ENCODE data around the gene GABARAP.
A peak's percentile ranks its signal among the peaks of the same experiment; 100 is the strongest.

Gene GABARAP

GRCh38 chr17:7216242-7217112, 25.8 kb downstream of the GABARAP start:
- DNase-seq, result no peak
- Histone ChIP-seq H3K27me3 (ENCODE audit: insufficient read depth, low read depth, severe bottlenecking) (no peaks in the 10 kb centered on the region), H3K36me3 (peaks cover 11% of the 10 kb centered on the region), H3K27ac (peak overlapping the region; percentile 69), H3K9me3 (ENCODE audit: severe bottlenecking) (no peaks in the 10 kb centered on the region), H3K4me3 (ENCODE audit: low read depth, low read length) (peak overlapping the region; percentile 61)
- no peak for TF ChIP-seq CTCF (IDR thresholded peaks at IDR 0.05; ENCODE audit: low read depth, low read length)

GRCh38 chr17:7215652-7216180, 26.5 kb downstream of the GABARAP start:
- DNase-seq, result peak; percentile 28
- no peak for TF ChIP-seq CTCF (IDR thresholded peaks at IDR 0.05; ENCODE audit: low read depth, low read length)
- H3K4me3 ChIP-seq (ENCODE audit: low read depth, low read length), result peak overlapping the region; percentile 61

GRCh38 chr17:7215136-7215638, 27.1 kb downstream of the GABARAP start:
- no peak for DNase-seq
- no peaks in the 10 kb centered on the region; the same call in 1 of the 2 replicates for H3K36me3 ChIP-seq
- peak overlapping the region; percentile 53 for H3K4me3 ChIP-seq (ENCODE audit: low read depth, low read length)
- no peaks in the 10 kb centered on the region for H3K9me3 ChIP-seq (ENCODE audit: severe bottlenecking)
- TF ChIP-seq CTCF (IDR thresholded peaks at IDR 0.05; ENCODE audit: low read depth, low read length), result no peak
- H3K27me3 ChIP-seq (ENCODE audit: insufficient read depth, low read depth, severe bottlenecking), result no peaks in the 10 kb centered on the region
- peak overlapping the region; percentile 22 for H3K27ac ChIP-seq

More at GRCh38 chr17:7215652-7216180, 26.5 kb downstream of the GABARAP start:
- H3K27me3 ChIP-seq (ENCODE audit: insufficient read depth, low read depth, severe bottlenecking), result no peaks in the 10 kb centered on the region
- H3K27ac ChIP-seq, result peak overlapping the region; percentile 69
- peaks cover 3% of the 10 kb centered on the region for H3K36me3 ChIP-seq
- no peaks in the 10 kb centered on the region for H3K9me3 ChIP-seq (ENCODE audit: severe bottlenecking)

GRCh38 chr17:7214300-7215135, 27.7 kb downstream of the GABARAP start:
- peak overlapping the region; percentile 53 for H3K4me3 ChIP-seq (ENCODE audit: low read depth, low read length)
- no peaks in the 10 kb centered on the region for H3K27me3 ChIP-seq (ENCODE audit: insufficient read depth, low read depth, severe bottlenecking)

More at GRCh38 chr17:7214300-7215135, 27.7 kb downstream of the GABARAP start:
- TF ChIP-seq CTCF (IDR thresholded peaks at IDR 0.05; ENCODE audit: low read depth, low read length), result peak; percentile 79
- DNase-seq, result peak; percentile 100
- Histone ChIP-seq H3K36me3 (no peaks in the 10 kb centered on the region; the same call in 1 of the 2 replicates), H3K9me3 (ENCODE audit: severe bottlenecking) (no peaks in the 10 kb centered on the region), H3K27ac (peak overlapping the region; percentile 77)

All from WERI-Rb-1 (cell line).